Large intestine (tissue), 3 donors: ENCODE data around the gene SMPDL3B. TPM values are rescaled to one million over a fixed set of nuclear protein-coding genes. Genes with fewer than 3 reads are reported as not detected.

Experiments used
- DNase-seq, 2 donors: peaks; one replicate each; pipeline versions ENCODE4 v3.0.0 to v3.0.0-alpha.2; 2013
- H3K27ac ChIP-seq: one replicate; pipeline ENCODE4 v1.5.1; 2013; ENCODE audit warnings: low read length
- H3K27me3 ChIP-seq: 2 replicates; pipeline ENCODE4 v1.6.1; 2013; ENCODE audit warnings: low read length; ENCODE audit not compliant: control insufficient read depth, insufficient read depth
- H3K36me3 ChIP-seq: 2 replicates; pipeline ENCODE4 v1.6.1; 2013; ENCODE audit warnings: low read length; ENCODE audit not compliant: control insufficient read depth, insufficient read depth
- H3K4me1 ChIP-seq: one replicate; pipeline ENCODE4 v1.6.1; 2013; ENCODE audit warnings: low read length; ENCODE audit not compliant: control insufficient read depth, insufficient read depth
- H3K4me3 ChIP-seq: one replicate; pipeline ENCODE4 v1.5.1; 2013; ENCODE audit warnings: low read length
- H3K9me3 ChIP-seq: one replicate; pipeline ENCODE4 v1.6.1; 2013; ENCODE audit warnings: mild to moderate bottlenecking, low read depth, low read length, moderate library complexity; ENCODE audit not compliant: control insufficient read depth
- WGBS: methylation state at CpG from one replicate; pipeline ENCODE4 v1.1.5; 2013; ENCODE audit warnings: low lambda C conversion rate; ENCODE audit not compliant: insufficient coverage; 5-methylcytosine and 5-hydroxymethylcytosine counted together
- polyA plus RNA-seq: library from polyadenylated mRNA; unstranded; fragments of 120-200 nt; gene quantifications from one replicate; pipeline ENCODE4 v1.2.1, GENCODE V29; 2013

The SMPDL3B gene
- polyA plus RNA-seq, 1 donor, result 17.0 TPM

GRCh38 chr1:27938488-27938887 is 3.7 kb downstream of the SMPDL3B start:
- 100% methylated on average over 1 of the region's 4 CpGs for WGBS
- no peak for DNase-seq
- no peaks in the 10 kb centered on the region for H3K9me3 ChIP-seq
- no peak overlapping the region for H3K27ac ChIP-seq
- peaks cover 2% of the 10 kb centered on the region for H3K36me3 ChIP-seq
- peaks cover 8% of the 10 kb centered on the region for H3K4me1 ChIP-seq
- H3K4me3 ChIP-seq, result no peak overlapping the region
- H3K27me3 ChIP-seq, result no peaks in the 10 kb centered on the region

GRCh38 chr1:27940297-27940696 is 5.5 kb downstream of the SMPDL3B start:
- no CpG with 5 or more reads among the region's 6 CpGs for WGBS
- Histone ChIP-seq H3K36me3 (peaks cover 2% of the 10 kb centered on the region), H3K27ac (no peak overlapping the region), H3K4me3 (no peak overlapping the region), H3K27me3 (no peaks in the 10 kb centered on the region), H3K9me3 (no peaks in the 10 kb centered on the region), H3K4me1 (peaks cover 8% of the 10 kb centered on the region)
- no peak for DNase-seq

GRCh38 chr1:27940870-27941560 is 6.2 kb downstream of the SMPDL3B start:
- Histone ChIP-seq H3K4me3 (no peak overlapping the region), H3K4me1 (peaks cover 4% of the 10 kb centered on the region), H3K9me3 (no peaks in the 10 kb centered on the region), H3K36me3 (peaks cover 2% of the 10 kb centered on the region), H3K27ac (no peak overlapping the region), H3K27me3 (no peaks in the 10 kb centered on the region)
- DNase-seq, result no peak
- WGBS, result no CpG with 5 or more reads among the region's 9 CpGs

- no peaks in the 10 kb centered on the region for H3K27me3 ChIP-seq
- WGBS, result 90% methylated on average over 2 of the region's 12 CpGs
- H3K36me3 ChIP-seq, result peaks cover 2% of the 10 kb centered on the region
- H3K4me1 ChIP-seq, result no peaks in the 10 kb centered on the region
- no peak overlapping the region for H3K4me3 ChIP-seq
- H3K27ac ChIP-seq, result no peak overlapping the region
- no peak for DNase-seq
- no peaks in the 10 kb centered on the region for H3K9me3 ChIP-seq
These were observed 7.1 kb downstream of the SMPDL3B start for GRCh38 chr1:27941671-27942540.

GRCh38 chr1:27945020-27945419 is 10.2 kb downstream of the SMPDL3B start:
- WGBS, result no CpG with 5 or more reads among the region's 5 CpGs
- H3K27me3 ChIP-seq, result no peaks in the 10 kb centered on the region
- no peaks in the 10 kb centered on the region for H3K4me1 ChIP-seq
- H3K4me3 ChIP-seq, result no peak overlapping the region
- no peak overlapping the region for H3K27ac ChIP-seq
- no peak for DNase-seq
- H3K9me3 ChIP-seq, result no peaks in the 10 kb centered on the region
- H3K36me3 ChIP-seq, result peaks cover 2% of the 10 kb centered on the region

- no peaks in the 10 kb centered on the region for H3K9me3 ChIP-seq
- H3K27me3 ChIP-seq, result no peaks in the 10 kb centered on the region
- H3K27ac ChIP-seq, result no peak overlapping the region
- H3K4me3 ChIP-seq, result no peak overlapping the region
- H3K36me3 ChIP-seq, result peaks cover 5% of the 10 kb centered on the region
- no peak for DNase-seq
- H3K4me1 ChIP-seq, result peaks cover 3% of the 10 kb centered on the region
- WGBS, result no CpG with 5 or more reads among the region's 8 CpGs
These were observed 14.2 kb downstream of the SMPDL3B start for GRCh38 chr1:27949027-27949426.

- H3K4me3 ChIP-seq, result no peak overlapping the region
- H3K27ac ChIP-seq, result no peak overlapping the region
- H3K27me3 ChIP-seq, result no peaks in the 10 kb centered on the region
- H3K9me3 ChIP-seq, result no peaks in the 10 kb centered on the region
- peaks cover 5% of the 10 kb centered on the region for H3K36me3 ChIP-seq
- H3K4me1 ChIP-seq, result peaks cover 3% of the 10 kb centered on the region
- WGBS, result no CpG with 5 or more reads among the region's 3 CpGs
- DNase-seq, result no peak
These were observed 16.6 kb downstream of the SMPDL3B start for GRCh38 chr1:27951396-27951795.

- Histone ChIP-seq H3K27ac (no peak overlapping the region), H3K4me1 (peaks cover 3% of the 10 kb centered on the region), H3K9me3 (no peaks in the 10 kb centered on the region), H3K4me3 (no peak overlapping the region), H3K36me3 (peaks cover 5% of the 10 kb centered on the region), H3K27me3 (no peaks in the 10 kb centered on the region)
- WGBS, result no CpG with 5 or more reads among the region's 3 CpGs
- DNase-seq, result peak; percentile 46 to 68
These were observed 17.3 kb downstream of the SMPDL3B start for GRCh38 chr1:27952147-27952546.

- no peak overlapping the region for H3K4me3 ChIP-seq
- H3K36me3 ChIP-seq, result peaks cover 5% of the 10 kb centered on the region
- DNase-seq, result no peak
- H3K9me3 ChIP-seq, result peaks cover 4% of the 10 kb centered on the region
- WGBS, result no CpG with 5 or more reads among the region's 10 CpGs
- no peak overlapping the region for H3K27ac ChIP-seq
- H3K4me1 ChIP-seq, result peaks cover 3% of the 10 kb centered on the region
- no peaks in the 10 kb centered on the region for H3K27me3 ChIP-seq
These were observed 19.4 kb downstream of the SMPDL3B start for GRCh38 chr1:27954186-27954585.

GRCh38 chr1:27955076-27955475 is 20.3 kb downstream of the SMPDL3B start:
- Histone ChIP-seq H3K27ac (no peak overlapping the region), H3K4me3 (no peak overlapping the region), H3K9me3 (peaks cover 4% of the 10 kb centered on the region), H3K4me1 (peaks cover 3% of the 10 kb centered on the region), H3K27me3 (no peaks in the 10 kb centered on the region), H3K36me3 (peaks cover 5% of the 10 kb centered on the region)
- no peak for DNase-seq
- no CpG with 5 or more reads among the region's 6 CpGs for WGBS
